HG03039 (cell line): ENCODE results near the gene ZFP92.

Experiments
- ATAC-seq: cut with Tn5 transposase; IDR thresholded peaks from one replicate; pipeline ENCODE4 v1.9.1; 2021; ENCODE audit warnings: mild to moderate bottlenecking, moderate library complexity; ENCODE audit not compliant: unreplicated experiment

The ZFP92 gene

GRCh38 chrX:153406903-153407302 is 4.4 kb upstream of the ZFP92 start:
- no peak for ATAC-seq

- no peak for ATAC-seq
Observed at GRCh38 chrX:153407736-153408135, 3.5 kb upstream of the ZFP92 start.

GRCh38 chrX:153408221-153408721 is 3.0 kb upstream of the ZFP92 start:
- ATAC-seq = no peak

- ATAC-seq = no peak
Observed at GRCh38 chrX:153408871-153409351, 2.4 kb upstream of the ZFP92 start.

GRCh38 chrX:153409414-153410101 is 1.7 kb upstream of the ZFP92 start:
- no peak for ATAC-seq

- no peak for ATAC-seq
Observed at GRCh38 chrX:153410373-153410772, 899 bp upstream of the ZFP92 start.

- ATAC-seq = no peak
Observed at GRCh38 chrX:153410888-153411254, 401 bp upstream of the ZFP92 start.

- no peak for ATAC-seq
Observed at GRCh38 chrX:153411988-153412574, 809 bp downstream of the ZFP92 start.

GRCh38 chrX:153412746-153413720 is 1.8 kb downstream of the ZFP92 start:
- ATAC-seq = no peak

GRCh38 chrX:153413731-153414130 is 2.5 kb downstream of the ZFP92 start:
- no peak for ATAC-seq

- ATAC-seq = no peak
Observed at GRCh38 chrX:153414856-153415510, 3.7 kb downstream of the ZFP92 start.

GRCh38 chrX:153416781-153417450 is 5.6 kb downstream of the ZFP92 start:
- no peak for ATAC-seq

GRCh38 chrX:153417637-153418036 is 6.4 kb downstream of the ZFP92 start:
- no peak for ATAC-seq

GRCh38 chrX:153420851-153421599 is 9.8 kb downstream of the ZFP92 start:
- no peak for ATAC-seq

- no peak for ATAC-seq
Observed at GRCh38 chrX:153421856-153422255, 10.6 kb downstream of the ZFP92 start.

- no peak for ATAC-seq
Observed at GRCh38 chrX:153423652-153424051, 12.4 kb downstream of the ZFP92 start.

- no peak for ATAC-seq
Observed at GRCh38 chrX:153426204-153426603, 14.9 kb downstream of the ZFP92 start.

GRCh38 chrX:153430796-153431195 is 19.5 kb downstream of the ZFP92 start:
- ATAC-seq = no peak

GRCh38 chrX:153433161-153433680 is 21.9 kb downstream of the ZFP92 start:
- ATAC-seq = no peak
